PC-9 (cell line): ENCODE data around the gene ODAD4. TPM values are rescaled to one million over a fixed set of nuclear protein-coding genes. Genes with fewer than 3 reads are reported as not detected.

Experiments
- BruUV-seq: library from RNA; stranded (reverse); fragments of 400-500 nt; replicated peaks from 2 replicates; lab custom pipeline; 2021; lab: Mats Ljungman, UMichigan
- CTCF ChIA-PET: fragments of 300-600 bp; sonication (Branson Sonifier 250); formaldehyde crosslinking; loops from one replicate; lab custom pipeline; 2022; ENCODE audit warnings: antibody characterized with exemption; lab: Charles Lee
- POLR2A ChIA-PET: fragments of 300-600 bp; sonication (Branson Sonifier 250); formaldehyde crosslinking; loops from one replicate; lab custom pipeline; 2022; ENCODE audit warnings: antibody characterized with exemption; ENCODE audit not compliant: unreplicated experiment; lab: Charles Lee
- DNase-seq, 2 experiments: peaks; one replicate each; pipeline versions ENCODE4 v3.0.0 to v3.0.0-alpha.2; 2015 to 2022; ENCODE audit warnings: mixed read lengths in 1 of 2
- H2AFZ ChIP-seq: fragments of 200-600 bp; sonication (generic); 2 replicates; pipeline ENCODE4 v1.8.1; 2017; ENCODE audit warnings: antibody characterized with exemption
- H3F3A ChIP-seq: fragments of 200-600 bp; sonication (generic); 2 replicates; pipeline ENCODE4 v1.8.1; 2017; ENCODE audit warnings: antibody characterized with exemption, mild to moderate bottlenecking, low read depth; ENCODE audit not compliant: insufficient read depth
- H3K27ac ChIP-seq: fragments of 200-600 bp; sonication (generic); 2 replicates; pipeline ENCODE4 v1.6.1; 2016; ENCODE audit warnings: mixed run types
- H3K27me3 ChIP-seq: fragments of 200-600 bp; sonication (generic); 2 replicates; pipeline ENCODE4 v1.6.1; 2016; ENCODE audit warnings: low read depth, mixed run types; ENCODE audit not compliant: insufficient read depth
- H3K36me3 ChIP-seq: fragments of 200-600 bp; sonication (generic); 2 replicates; pipeline ENCODE4 v1.6.1; 2016; ENCODE audit warnings: low read depth, mixed run types
- H3K4me1 ChIP-seq: fragments of 200-600 bp; sonication (generic); replicated peaks from 2 replicates; pipeline ENCODE4 v1.6.1; 2016; ENCODE audit warnings: mixed run types; ENCODE audit not compliant: insufficient read depth
- H3K4me2 ChIP-seq: fragments of 200-600 bp; sonication (generic); 2 replicates; pipeline ENCODE4 v1.6.1; 2017; ENCODE audit warnings: mixed run types
- H3K4me3 ChIP-seq: fragments of 200-600 bp; sonication (generic); 2 replicates; pipeline ENCODE4 v1.6.1; 2016; ENCODE audit warnings: mixed run types
- H3K79me2 ChIP-seq: fragments of 200-600 bp; sonication (generic); 2 replicates; pipeline ENCODE4 v1.6.1; 2017; ENCODE audit warnings: low read depth, mixed run types
- H3K9me2 ChIP-seq: fragments of 200-600 bp; sonication (generic); 2 replicates; pipeline ENCODE4 v1.8.1; 2017; ENCODE audit warnings: mild to moderate bottlenecking; ENCODE audit not compliant: insufficient read depth
- H3K9me3 ChIP-seq: fragments of 200-600 bp; sonication (generic); 2 replicates; pipeline ENCODE4 v1.8.1; 2016; ENCODE audit warnings: low read depth; ENCODE audit not compliant: insufficient read depth
- H4K20me1 ChIP-seq: fragments of 200-600 bp; sonication (generic); 2 replicates; pipeline ENCODE4 v1.8.1; 2017; ENCODE audit not compliant: insufficient read depth
- CTCF ChIP-seq: fragments of 200-600 bp; sonication (generic); conservative IDR thresholded peaks from 2 replicates; pipeline ENCODE4 v1.6.1; 2017; ENCODE audit warnings: mixed run types, antibody characterized with exemption, mild to moderate bottlenecking, moderate library complexity
- EZH2 ChIP-seq: fragments of 200-600 bp; sonication (generic); IDR thresholded peaks from 2 replicates; pipeline ENCODE4 v1.8.0; 2017; ENCODE audit warnings: antibody characterized with exemption, low read depth
- intact Hi-C: fragments of 100-400 bp; cut with micrococcal nuclease; formaldehyde crosslinking; loops from one replicate; pipeline ENCODE4 v1.10.0; 2022; ENCODE audit not compliant: unreplicated experiment
- total RNA-seq: library from RNA; stranded (reverse); gene quantifications from 2 replicates; pipeline ENCODE4 v1.2.3, GENCODE V29; 2021

The ODAD4 gene
- total RNA-seq, 1 experiment from 2014 or later = 4.0 TPM

GRCh38 chr17:41939044-41939692, 8.8 kb downstream of the ODAD4 start:
- no peak for DNase-seq
- no peak overlapping the region for H2AFZ ChIP-seq
- no peak overlapping the region for H3K27ac ChIP-seq
- H3K36me3 ChIP-seq = no peaks in the 10 kb centered on the region
- ChIA-PET CTCF (interaction anchor here (0.5 kb wide), 1 partner anchor 360 kb away, joined by 7 read pairs; no protein-coding TSS in a partner anchor), POLR2A (no interaction called here)
- H3K4me2 ChIP-seq = no peak overlapping the region
- no TSS peak for BruUV-seq
- 0 out of 2 replicates have a peak, but pooled peaks cover 3% of the 10 kb centered on the region for H3F3A ChIP-seq
- no peaks in the 10 kb centered on the region for H3K27me3 ChIP-seq
- no peaks in the 10 kb centered on the region for H3K9me2 ChIP-seq
- intact Hi-C loops = no loop called here
- no peak for TF ChIP-seq EZH2
- TF ChIP-seq CTCF = no peak
- H3K9me3 ChIP-seq = no peaks in the 10 kb centered on the region
- no peaks in the 10 kb centered on the region for H3K79me2 ChIP-seq
- H3K4me1 ChIP-seq = no peaks in the 10 kb centered on the region
- no peaks in the 10 kb centered on the region for H4K20me1 ChIP-seq
- H3K4me3 ChIP-seq = no peak overlapping the region

DNA sequence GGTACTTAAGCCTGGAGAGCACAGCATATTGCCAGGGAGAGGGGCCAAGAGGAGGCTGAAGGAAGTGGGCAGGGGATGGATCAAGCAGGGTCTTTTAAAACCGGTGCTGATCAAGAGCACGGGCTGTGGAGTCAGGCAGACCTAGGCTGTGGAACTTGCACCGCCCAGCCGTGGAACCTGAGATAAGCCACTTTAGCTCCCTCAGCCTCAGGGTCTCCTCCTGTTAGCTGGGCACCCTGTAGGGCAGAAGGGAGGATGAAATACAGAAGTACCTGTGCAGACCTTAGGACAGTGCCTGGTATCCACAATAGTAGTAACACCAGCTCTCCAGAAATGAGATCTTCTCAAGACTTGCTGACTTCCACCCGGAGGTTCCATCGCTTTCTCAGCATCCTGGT, 9.3 kb downstream of the ODAD4 start:
- no peak overlapping the region for H3K27ac ChIP-seq
- H4K20me1 ChIP-seq = no peaks in the 10 kb centered on the region
- no peaks in the 10 kb centered on the region for H3K27me3 ChIP-seq
- BruUV-seq = no TSS peak
- intact Hi-C loops = no loop called here
- no peak overlapping the region for H3K4me3 ChIP-seq
- no peaks in the 10 kb centered on the region for H3K9me2 ChIP-seq
- no peak for DNase-seq
- no peak overlapping the region for H2AFZ ChIP-seq
- ChIA-PET CTCF (no interaction called here), POLR2A (interaction anchor here (0.7 kb wide), 1 partner anchor 11 kb away, joined by 5 read pairs; no protein-coding TSS in a partner anchor)
- no peak overlapping the region for H3K4me2 ChIP-seq
- H3K36me3 ChIP-seq = no peaks in the 10 kb centered on the region
- TF ChIP-seq CTCF (no peak), EZH2 (no peak)
- no peaks in the 10 kb centered on the region for H3K4me1 ChIP-seq
- H3K79me2 ChIP-seq = no peaks in the 10 kb centered on the region
- H3K9me3 ChIP-seq = no peaks in the 10 kb centered on the region
- H3F3A ChIP-seq = 0 out of 2 replicates have a peak, but pooled peaks cover 3% of the 10 kb centered on the region

GRCh38 chr17:41941168-41941567, 10.8 kb downstream of the ODAD4 start:
- BruUV-seq = no TSS peak

More at GRCh38 chr17:41941168-41941567, 10.8 kb downstream of the ODAD4 start:
- ChIA-PET CTCF (interaction anchor here (0.7 kb wide), 1 partner anchor 44 kb away, joined by 7 read pairs; no protein-coding TSS in a partner anchor), POLR2A (no interaction called here)
- intact Hi-C loops = no loop called here
- Histone ChIP-seq H3K4me3 (no peak overlapping the region), H3K4me1 (no peaks in the 10 kb centered on the region), H3K36me3 (no peaks in the 10 kb centered on the region), H2AFZ (no peak overlapping the region), H3K27ac (no peak overlapping the region), H3K79me2 (no peaks in the 10 kb centered on the region), H3F3A (0 out of 2 replicates have a peak, but pooled peaks cover 3% of the 10 kb centered on the region), H3K27me3 (no peaks in the 10 kb centered on the region), H3K4me2 (no peak overlapping the region), H3K9me2 (no peaks in the 10 kb centered on the region), H3K9me3 (no peaks in the 10 kb centered on the region), H4K20me1 (no peaks in the 10 kb centered on the region)
- TF ChIP-seq EZH2 (no peak), CTCF (no peak)
- DNase-seq = no peak
